ENCODE results near the gene RAD51B. TPM values are rescaled to one million over a fixed set of nuclear protein-coding genes. Genes with fewer than 3 reads are reported as not detected.

The RAD51B gene
- total RNA-seq, 2 donors from 2014 or later: 31.1 to 67.3 TPM

DNA sequence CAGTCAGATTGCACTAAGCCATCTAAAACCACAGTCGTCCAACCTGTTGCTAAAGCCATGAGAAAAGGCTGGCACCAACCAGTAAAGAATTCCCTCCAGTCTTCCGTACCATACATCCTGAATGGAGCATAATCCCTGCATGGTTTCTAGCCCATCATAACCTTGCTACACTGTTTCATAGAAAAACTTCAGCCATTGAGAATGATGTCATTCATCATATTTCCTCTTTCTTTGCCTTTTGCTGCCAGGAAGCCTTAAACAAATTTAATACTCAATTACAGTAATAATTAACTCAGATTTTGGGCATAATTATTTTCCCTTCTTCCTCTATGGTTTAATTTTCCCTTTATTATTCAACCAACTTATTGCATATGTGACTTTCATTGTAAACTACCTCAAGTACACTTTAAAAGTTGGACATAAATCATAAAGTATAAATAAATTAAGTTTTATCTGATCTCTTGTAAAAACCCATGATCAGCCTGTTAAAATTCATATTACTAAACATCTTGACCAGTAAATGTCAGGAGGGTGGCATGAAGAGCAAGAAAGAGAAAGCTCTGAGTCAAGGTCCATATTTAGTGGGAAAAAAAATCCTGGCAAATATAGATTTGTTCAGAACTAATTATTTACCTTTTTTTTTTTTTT lies 708.6 kb downstream of the RAD51B start:
- Mint-ChIP-seq H3K4me3 (no peak overlapping the region), H3K9me3 (peaks cover 4% of the 10 kb centered on the region), H3K27ac (no peak overlapping the region), H3K27me3 (no peaks in the 10 kb centered on the region), H3K4me1 (ENCODE audit: low read depth in 2 of 2) (no peaks in the 10 kb centered on the region), H3K36me3 (peaks cover 19% of the 10 kb centered on the region)
- no peak for DNase-seq (ENCODE audit: low spot score)
- ATAC-seq: no peak

GRCh38 chr14:68530443-68530842 lies 710.9 kb downstream of the RAD51B start:
- H3K4me3 Mint-ChIP-seq: no peak overlapping the region
- H3K27me3 Mint-ChIP-seq: no peaks in the 10 kb centered on the region
- no peak overlapping the region for H3K27ac Mint-ChIP-seq
- DNase-seq (ENCODE audit: low spot score) (no peak), ATAC-seq (no peak)
- H3K36me3 Mint-ChIP-seq: peaks cover 19% of the 10 kb centered on the region
- H3K9me3 Mint-ChIP-seq: peaks cover 4% of the 10 kb centered on the region
- peaks cover 0 to 8% of the 10 kb centered on the region in 2 donors for H3K4me1 Mint-ChIP-seq (ENCODE audit: low read depth in 2 of 2)

DNA sequence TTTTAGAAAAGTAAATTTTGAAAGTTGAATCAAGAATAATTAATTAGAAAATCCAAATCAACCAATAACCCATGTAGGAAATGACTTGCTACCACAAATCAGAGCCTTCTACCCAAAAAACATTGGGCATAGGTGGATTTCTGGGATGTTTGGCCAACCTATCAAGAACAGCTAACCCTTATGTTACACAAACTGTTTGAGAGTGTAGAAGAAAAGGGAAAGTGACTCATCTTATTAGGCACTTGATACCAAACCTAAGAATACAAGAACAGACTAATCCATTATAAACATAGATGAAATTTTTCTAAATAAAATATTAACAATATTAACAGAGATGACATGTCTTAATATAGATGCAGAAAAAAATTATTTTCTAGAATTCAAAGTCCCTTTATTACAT lies 712.9 kb downstream of the RAD51B start:
- no peak overlapping the region for H3K27ac Mint-ChIP-seq
- H3K9me3 Mint-ChIP-seq: peaks cover 4% of the 10 kb centered on the region
- H3K27me3 Mint-ChIP-seq: no peaks in the 10 kb centered on the region
- no peak for ATAC-seq
- peaks cover 19% of the 10 kb centered on the region for H3K36me3 Mint-ChIP-seq
- no peak for DNase-seq (ENCODE audit: low spot score)
- H3K4me1 Mint-ChIP-seq (ENCODE audit: low read depth in 2 of 2): peaks cover 0 to 11% of the 10 kb centered on the region in 2 donors
- no peak overlapping the region for H3K4me3 Mint-ChIP-seq

DNA sequence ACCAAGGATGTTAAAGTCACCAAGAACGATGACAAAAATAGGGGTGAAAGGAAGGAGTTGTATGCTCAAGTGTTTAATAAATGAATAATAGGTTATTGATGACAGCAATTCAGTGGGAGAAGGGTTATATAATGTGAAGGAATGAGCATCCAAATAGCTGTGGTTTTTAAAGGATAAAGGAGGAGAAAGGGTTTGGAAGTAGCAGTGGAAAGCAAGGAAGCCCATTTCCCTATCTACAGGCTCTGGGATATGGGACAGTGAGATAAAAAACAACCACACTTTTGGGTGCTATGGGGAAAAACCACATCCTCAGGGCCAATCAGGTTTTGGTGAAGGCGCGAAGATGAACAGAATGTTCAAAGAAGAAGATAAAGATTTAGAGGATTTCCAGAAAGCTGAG lies 714.7 kb downstream of the RAD51B start:
- Mint-ChIP-seq H3K27me3 (no peaks in the 10 kb centered on the region), H3K4me1 (ENCODE audit: low read depth in 2 of 2) (peaks cover 0 to 11% of the 10 kb centered on the region in 2 donors), H3K4me3 (no peak overlapping the region), H3K27ac (no peak overlapping the region), H3K9me3 (peaks cover 4% of the 10 kb centered on the region), H3K36me3 (peaks cover 19% of the 10 kb centered on the region)
- no peak for DNase-seq (ENCODE audit: low spot score)
- no peak for ATAC-seq

GRCh38 chr14:68535404-68536017 lies 715.9 kb downstream of the RAD51B start:
- H3K36me3 Mint-ChIP-seq: peaks cover 7% of the 10 kb centered on the region
- H3K4me1 Mint-ChIP-seq (ENCODE audit: low read depth in 2 of 2): peaks cover 0 to 11% of the 10 kb centered on the region in 2 donors
- ATAC-seq (no peak), DNase-seq (ENCODE audit: low spot score) (no peak)
- H3K27me3 Mint-ChIP-seq: no peaks in the 10 kb centered on the region
- H3K4me3 Mint-ChIP-seq: no peak overlapping the region
- no peak overlapping the region for H3K27ac Mint-ChIP-seq
- peaks cover 4% of the 10 kb centered on the region for H3K9me3 Mint-ChIP-seq

DNA sequence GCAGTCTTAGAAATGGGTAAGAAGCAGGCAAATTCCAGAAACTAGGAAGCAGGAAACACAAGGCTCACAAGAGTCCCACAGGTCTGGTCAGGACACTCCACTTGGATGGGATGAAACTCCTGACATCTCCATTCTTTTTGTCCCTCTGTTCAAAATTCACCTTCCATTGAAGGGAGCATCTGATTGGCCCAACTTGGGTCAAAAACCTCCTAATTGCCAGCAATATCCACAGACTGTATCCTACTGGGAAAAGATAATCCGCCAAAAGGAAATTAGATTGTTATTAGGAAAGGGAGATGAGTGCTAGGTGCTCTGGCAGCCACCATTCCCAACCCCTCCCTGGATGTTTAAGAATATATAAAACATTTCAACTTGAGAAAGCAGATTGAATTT lies 716.4 kb downstream of the RAD51B start:
- no peaks in the 10 kb centered on the region for H3K27me3 Mint-ChIP-seq
- ATAC-seq: no peak

GRCh38 chr14:68538639-68539038 lies 719.1 kb downstream of the RAD51B start:
- Mint-ChIP-seq H3K4me3 (no peak overlapping the region), H3K4me1 (ENCODE audit: low read depth in 2 of 2) (peaks cover 0 to 11% of the 10 kb centered on the region in 2 donors), H3K27ac (no peak overlapping the region), H3K36me3 (no peaks in the 10 kb centered on the region), H3K9me3 (no peaks in the 10 kb centered on the region), H3K27me3 (no peaks in the 10 kb centered on the region)
- no peak for DNase-seq (ENCODE audit: low spot score)
- no peak for ATAC-seq

More for the DNA sequence above, 716.4 kb downstream of the RAD51B start:
- no peak overlapping the region for H3K27ac Mint-ChIP-seq
- DNase-seq (ENCODE audit: low spot score): no peak
- no peak overlapping the region for H3K4me3 Mint-ChIP-seq
- peaks cover 0 to 11% of the 10 kb centered on the region in 2 donors for H3K4me1 Mint-ChIP-seq (ENCODE audit: low read depth in 2 of 2)
- H3K9me3 Mint-ChIP-seq: peaks cover 1% of the 10 kb centered on the region
- peaks cover 3% of the 10 kb centered on the region for H3K36me3 Mint-ChIP-seq

DNA sequence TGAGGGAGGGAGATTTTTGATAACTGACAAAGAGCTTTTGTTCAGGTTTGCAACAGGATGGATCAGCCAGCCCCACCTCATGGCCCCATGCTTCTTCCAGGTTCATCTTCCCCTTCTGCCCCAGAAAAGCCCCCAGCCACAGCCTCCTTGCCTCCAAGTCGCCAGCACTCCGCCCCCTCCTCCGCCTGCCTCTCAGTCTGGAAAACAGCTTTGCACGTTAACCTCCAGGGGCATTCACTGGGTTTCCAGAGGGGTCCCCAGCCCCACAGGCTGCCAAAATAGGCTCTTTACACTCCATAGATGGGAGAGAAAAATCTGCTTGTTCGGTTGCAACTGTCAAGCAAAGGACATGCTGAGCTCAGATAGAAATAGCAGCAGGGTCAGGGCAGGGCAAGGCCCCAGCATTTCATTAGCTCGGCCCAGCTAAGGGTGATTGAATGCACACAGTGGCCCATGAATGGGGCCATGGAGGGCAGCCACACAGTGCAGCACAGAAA lies 719.7 kb downstream of the RAD51B start:
- no peak for ATAC-seq
- Mint-ChIP-seq H3K27me3 (no peaks in the 10 kb centered on the region), H3K4me3 (no peak overlapping the region), H3K4me1 (ENCODE audit: low read depth in 2 of 2) (peaks cover 0 to 6% of the 10 kb centered on the region in 2 donors), H3K9me3 (no peaks in the 10 kb centered on the region), H3K36me3 (no peaks in the 10 kb centered on the region), H3K27ac (no peak overlapping the region)
- no peak for DNase-seq (ENCODE audit: low spot score)

DNA sequence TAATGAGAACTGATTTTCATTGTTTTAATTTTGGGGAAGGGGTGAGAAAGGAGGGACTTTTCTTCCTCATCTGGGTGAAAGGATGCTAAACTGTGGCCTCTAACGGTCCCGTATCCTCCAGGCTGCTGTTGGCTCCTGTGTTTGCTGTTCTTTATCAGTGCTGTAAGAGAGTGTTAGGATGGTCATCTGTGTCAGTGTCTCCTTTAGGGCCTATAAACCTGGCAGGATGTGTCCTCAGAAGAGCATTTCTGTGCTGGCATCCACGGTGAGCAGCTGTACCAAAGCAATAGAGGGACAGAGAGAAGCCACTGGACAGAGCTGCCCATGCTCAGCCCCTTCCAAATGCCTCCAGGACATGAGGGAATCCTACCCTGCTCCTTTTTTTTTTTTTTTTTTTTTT lies 720.2 kb downstream of the RAD51B start:
- no peaks in the 10 kb centered on the region for H3K9me3 Mint-ChIP-seq
- peaks cover 0 to 4% of the 10 kb centered on the region in 2 donors for H3K4me1 Mint-ChIP-seq (ENCODE audit: low read depth in 2 of 2)
- H3K27ac Mint-ChIP-seq: no peak overlapping the region
- no peak for ATAC-seq
- H3K4me3 Mint-ChIP-seq: no peak overlapping the region
- H3K27me3 Mint-ChIP-seq: no peaks in the 10 kb centered on the region
- DNase-seq (ENCODE audit: low spot score): no peak
- H3K36me3 Mint-ChIP-seq: no peaks in the 10 kb centered on the region

GRCh38 chr14:68541178-68541896 lies 721.8 kb downstream of the RAD51B start:
- DNase-seq (ENCODE audit: low spot score) (no peak), ATAC-seq (no peak)
- Mint-ChIP-seq H3K4me1 (ENCODE audit: low read depth in 2 of 2) (no peaks in the 10 kb centered on the region), H3K36me3 (no peaks in the 10 kb centered on the region), H3K4me3 (no peak overlapping the region), H3K27ac (no peak overlapping the region), H3K9me3 (no peaks in the 10 kb centered on the region), H3K27me3 (no peaks in the 10 kb centered on the region)

GRCh38 chr14:68542346-68542745 lies 722.8 kb downstream of the RAD51B start:
- Mint-ChIP-seq H3K27ac (no peak overlapping the region), H3K9me3 (no peaks in the 10 kb centered on the region), H3K36me3 (no peaks in the 10 kb centered on the region), H3K27me3 (no peaks in the 10 kb centered on the region), H3K4me3 (no peak overlapping the region), H3K4me1 (ENCODE audit: low read depth in 2 of 2) (no peaks in the 10 kb centered on the region)
- ATAC-seq (no peak), DNase-seq (ENCODE audit: low spot score) (no peak)

DNA sequence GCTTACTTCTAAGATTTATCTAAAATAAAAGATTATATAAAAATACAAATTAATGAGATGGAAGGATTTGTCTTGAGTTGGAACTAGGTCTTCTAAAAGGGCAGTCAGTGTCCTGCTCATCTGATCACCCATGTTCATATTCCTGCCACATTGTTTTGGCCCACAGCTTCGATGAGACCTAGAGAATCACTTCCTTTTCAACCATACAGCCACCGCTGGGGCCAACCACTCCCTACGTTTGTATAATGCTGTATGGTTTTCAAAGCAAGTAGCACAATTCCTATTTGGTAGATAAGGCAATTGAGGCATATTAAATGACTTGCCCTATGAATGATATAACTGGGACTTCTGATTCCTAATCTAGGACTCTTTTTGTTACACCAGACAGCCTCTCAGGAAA lies 723.9 kb downstream of the RAD51B start:
- Mint-ChIP-seq H3K4me3 (no peak overlapping the region), H3K36me3 (no peaks in the 10 kb centered on the region), H3K27me3 (no peaks in the 10 kb centered on the region), H3K9me3 (no peaks in the 10 kb centered on the region), H3K27ac (no peak overlapping the region), H3K4me1 (ENCODE audit: low read depth in 2 of 2) (no peaks in the 10 kb centered on the region)
- DNase-seq (ENCODE audit: low spot score) (no peak), ATAC-seq (no peak)

GRCh38 chr14:68544081-68544892 lies 724.7 kb downstream of the RAD51B start:
- H3K4me1 Mint-ChIP-seq (ENCODE audit: low read depth in 2 of 2): no peaks in the 10 kb centered on the region
- H3K9me3 Mint-ChIP-seq: no peaks in the 10 kb centered on the region
- no peak for ATAC-seq
- no peaks in the 10 kb centered on the region for H3K36me3 Mint-ChIP-seq
- no peaks in the 10 kb centered on the region for H3K27me3 Mint-ChIP-seq
- H3K4me3 Mint-ChIP-seq: no peak overlapping the region
- no peak for DNase-seq (ENCODE audit: low spot score)
- no peak overlapping the region for H3K27ac Mint-ChIP-seq
